Measurements from ENCODE around the gene NT5M.

The NT5M gene

GRCh38 chr17:17354560-17355349 is 51.6 kb downstream of the NT5M start:
- peak; percentile 56 to 77 for DNase-seq (ENCODE audit: low read depth in 2 of 2)

GRCh38 chr17:17355426-17355825 is 52.3 kb downstream of the NT5M start:
- no peak for DNase-seq (ENCODE audit: low read depth in 2 of 2)

GRCh38 chr17:17356149-17356930 is 53.2 kb downstream of the NT5M start:
- peak; percentile 56 for DNase-seq (ENCODE audit: low read depth in 2 of 2)

GRCh38 chr17:17356931-17357270 is 53.7 kb downstream of the NT5M start:
- no peak for DNase-seq (ENCODE audit: low read depth in 2 of 2)

GRCh38 chr17:17358060-17358751 is 55.0 kb downstream of the NT5M start:
- no peak for DNase-seq (ENCODE audit: low read depth in 2 of 2)

GRCh38 chr17:17358866-17359265 is 55.7 kb downstream of the NT5M start:
- no peak for DNase-seq (ENCODE audit: low read depth in 2 of 2)

GRCh38 chr17:17359271-17359670 is 56.1 kb downstream of the NT5M start:
- no peak for DNase-seq (ENCODE audit: low read depth in 2 of 2)

GRCh38 chr17:17360087-17360730 is 57.0 kb downstream of the NT5M start:
- no peak for DNase-seq (ENCODE audit: low read depth in 2 of 2)

GRCh38 chr17:17361543-17361866 is 58.3 kb downstream of the NT5M start:
- no peak for DNase-seq (ENCODE audit: low read depth in 2 of 2)

- no peak for DNase-seq (ENCODE audit: low read depth in 2 of 2)
Measured at GRCh38 chr17:17361867-17362539, 58.8 kb downstream of the NT5M start.

- DNase-seq (ENCODE audit: low read depth in 2 of 2): no peak
Measured at GRCh38 chr17:17362540-17362930, 59.4 kb downstream of the NT5M start.

GRCh38 chr17:17363638-17364337 is 60.6 kb downstream of the NT5M start:
- DNase-seq (ENCODE audit: low read depth in 2 of 2): no peak

- DNase-seq (ENCODE audit: low read depth in 2 of 2): no peak
Measured at GRCh38 chr17:17364338-17364667, 61.1 kb downstream of the NT5M start.

- DNase-seq (ENCODE audit: low read depth in 2 of 2): no peak
Measured at GRCh38 chr17:17365476-17366110, 62.4 kb downstream of the NT5M start.

- no peak for DNase-seq (ENCODE audit: low read depth in 2 of 2)
Measured at GRCh38 chr17:17366235-17366634, 63.1 kb downstream of the NT5M start.

- no peak for DNase-seq (ENCODE audit: low read depth in 2 of 2)
Measured at GRCh38 chr17:17366941-17367875, 64.0 kb downstream of the NT5M start.

- no peak for DNase-seq (ENCODE audit: low read depth in 2 of 2)
Measured at GRCh38 chr17:17367931-17368330, 64.8 kb downstream of the NT5M start.

GRCh38 chr17:17370711-17371110 is 67.5 kb downstream of the NT5M start:
- DNase-seq (ENCODE audit: low read depth in 2 of 2): no peak

GRCh38 chr17:17372856-17373520 is 69.8 kb downstream of the NT5M start:
- DNase-seq (ENCODE audit: low read depth in 2 of 2): no peak
